Measurements from ENCODE around the gene TULP4. TPM values are rescaled to one million over a fixed set of nuclear protein-coding genes. Genes with fewer than 3 reads are reported as not detected.

Gene TULP4
- polyA plus RNA-seq, 1 donor (not counting 4 experiments of a cell fraction or from before 2014, with no cell fraction given), result 13.1 TPM

GRCh38 chr6:158414851-158415262 lies 102.6 kb downstream of the TULP4 start:
- Histone ChIP-seq H3K27me3 (ENCODE audit: control insufficient read depth, extremely low read depth, insufficient read depth, low read length) (no peaks in the 10 kb centered on the region), H3K4me3 (ENCODE audit: control insufficient read depth in 2 of 3, extremely low read depth in 1 of 3, insufficient read depth in 2 of 3, low read depth in 1 of 3, low read length in 3 of 3) (no peak overlapping the region), H3K36me3 (ENCODE audit: control insufficient read depth in 2 of 2, extremely low read depth in 1 of 2, insufficient read depth in 2 of 2, low read length in 2 of 2) (peaks cover 4 to 15% of the 10 kb centered on the region in 2 experiments), H3K79me2 (ENCODE audit: control insufficient read depth, insufficient read depth, low read length) (peaks cover 3% of the 10 kb centered on the region), H3K9ac (ENCODE audit: control insufficient read depth, extremely low read depth, insufficient read depth, low read length) (no peak overlapping the region), H3K4me2 (ENCODE audit: control insufficient read depth, extremely low read depth, insufficient read depth, low read depth, low read length) (no peak overlapping the region), H3K27ac (ENCODE audit: control insufficient read depth, insufficient read depth, low read length) (no peak overlapping the region), H3K4me1 (ENCODE audit: control insufficient read depth, extremely low read depth, insufficient read depth, low read length) (peaks cover 44% of the 10 kb centered on the region), H4K20me1 (ENCODE audit: control insufficient read depth, extremely low read depth, insufficient read depth, low read length) (no peaks in the 10 kb centered on the region), H3K9me3 (ENCODE audit: control insufficient read depth, low read depth, low read length) (no peaks in the 10 kb centered on the region), H3K9me1 (ENCODE audit: control insufficient read depth, extremely low read depth, insufficient read depth, low read length) (no peaks in the 10 kb centered on the region), H2AFZ (ENCODE audit: control insufficient read depth, low read length) (no peak overlapping the region)
- FAIRE-seq, result peak; percentile 13
- dilution Hi-C loops (cut with MboI; ENCODE audit: extremely low pct_ligation_motif_present, low sequenced_read_pairs), result no loop called here
- TF ChIP-seq CTCF (optimal IDR thresholded peaks at IDR 0.05 in 1 of 3, IDR thresholded peaks at IDR 0.05 in 1 of 3, conservative IDR thresholded peaks at IDR 0.05 in 1 of 3; ENCODE audit: extremely low read depth in 1 of 3, insufficient read depth in 2 of 3, low read length in 3 of 3) (no peak), EZH2 (IDR thresholded peaks at IDR 0.05; ENCODE audit: low read length) (no peak)
- DNase-seq (ENCODE audit: low read depth, low spot score), result no peak

- Histone ChIP-seq H3K27me3 (ENCODE audit: control insufficient read depth, extremely low read depth, insufficient read depth, low read length) (no peaks in the 10 kb centered on the region), H3K4me3 (ENCODE audit: control insufficient read depth in 2 of 3, extremely low read depth in 1 of 3, insufficient read depth in 2 of 3, low read depth in 1 of 3, low read length in 3 of 3) (no peak overlapping the region), H2AFZ (ENCODE audit: control insufficient read depth, low read length) (no peak overlapping the region), H3K36me3 (ENCODE audit: control insufficient read depth in 2 of 2, extremely low read depth in 1 of 2, insufficient read depth in 2 of 2, low read length in 2 of 2) (peaks cover 4 to 15% of the 10 kb centered on the region in 2 experiments), H3K4me1 (ENCODE audit: control insufficient read depth, extremely low read depth, insufficient read depth, low read length) (peaks cover 44% of the 10 kb centered on the region), H3K9ac (ENCODE audit: control insufficient read depth, extremely low read depth, insufficient read depth, low read length) (no peak overlapping the region), H3K4me2 (ENCODE audit: control insufficient read depth, extremely low read depth, insufficient read depth, low read depth, low read length) (no peak overlapping the region), H3K27ac (ENCODE audit: control insufficient read depth, insufficient read depth, low read length) (no peak overlapping the region), H3K79me2 (ENCODE audit: control insufficient read depth, insufficient read depth, low read length) (peaks cover 2% of the 10 kb centered on the region), H3K9me3 (ENCODE audit: control insufficient read depth, low read depth, low read length) (no peaks in the 10 kb centered on the region), H4K20me1 (ENCODE audit: control insufficient read depth, extremely low read depth, insufficient read depth, low read length) (no peaks in the 10 kb centered on the region), H3K9me1 (ENCODE audit: control insufficient read depth, extremely low read depth, insufficient read depth, low read length) (no peaks in the 10 kb centered on the region)
- TF ChIP-seq CTCF (optimal IDR thresholded peaks at IDR 0.05 in 1 of 3, IDR thresholded peaks at IDR 0.05 in 1 of 3, conservative IDR thresholded peaks at IDR 0.05 in 1 of 3; ENCODE audit: extremely low read depth in 1 of 3, insufficient read depth in 2 of 3, low read length in 3 of 3) (no peak), EZH2 (IDR thresholded peaks at IDR 0.05; ENCODE audit: low read length) (no peak)
- no peak for FAIRE-seq
- DNase-seq (ENCODE audit: low read depth, low spot score), result no peak
- dilution Hi-C loops (cut with MboI; ENCODE audit: extremely low pct_ligation_motif_present, low sequenced_read_pairs), result no loop called here
Observed at GRCh38 chr6:158415666-158416065, 103.4 kb downstream of the TULP4 start.

All from keratinocyte (primary cell).